ENCODE results near the gene GPR152. TPM values are rescaled to one million over a fixed set of nuclear protein-coding genes. Genes with fewer than 3 reads are reported as not detected.
A peak's percentile ranks its signal among the peaks of the same experiment; 100 is the strongest.
"Not testable (repeated sequence)": the region's sequence is repeated elsewhere in the genome, so short reads cannot be mapped to it uniquely, and the experiment has no call there.

The GPR152 gene
- total RNA-seq, 2 donors from 2014 or later, result not detected

DNA sequence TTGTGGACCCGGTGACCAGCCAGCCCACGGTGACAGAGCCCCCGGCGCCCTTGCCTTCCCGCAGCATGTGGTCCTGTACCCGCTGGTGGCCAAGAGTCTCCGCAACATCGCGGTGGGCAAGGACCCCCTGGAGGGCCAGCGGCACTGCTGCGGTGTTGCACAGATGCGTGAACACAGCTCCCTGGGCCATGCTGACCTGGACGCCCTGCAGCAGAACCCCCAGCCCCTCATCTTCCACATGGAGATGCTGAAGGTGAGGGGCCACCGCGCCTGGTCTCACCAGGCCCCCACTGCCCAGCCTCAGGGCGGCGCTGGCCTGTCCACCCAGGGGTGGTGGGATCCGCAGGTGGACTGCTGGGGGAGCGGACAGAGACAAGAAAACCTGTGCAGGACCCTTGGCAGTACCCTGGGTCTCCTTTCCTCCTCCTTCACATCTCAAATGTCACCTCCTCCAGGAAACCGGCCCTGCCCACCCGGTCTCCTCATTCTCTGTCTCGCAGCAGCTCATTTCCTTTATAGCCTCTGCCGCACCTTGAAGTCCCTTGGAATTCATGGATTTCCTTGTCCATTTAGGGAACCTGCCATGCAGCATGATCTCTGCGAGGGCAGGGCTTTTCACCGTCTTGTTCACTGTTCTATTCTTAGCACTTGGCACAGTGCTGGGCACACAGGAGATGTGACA is 36.8 kb upstream of the GPR152 start:
- Histone ChIP-seq H3K27me3 (no peaks in the 10 kb centered on the region), H3K27ac (no peak overlapping the region), H3K36me3 (replicated peaks in 1 of 2; ENCODE audit: insufficient read depth in 1 of 2, low read depth in 2 of 2) (peaks cover 0 to 7% of the 10 kb centered on the region in 2 donors), H3K4me3 (no peak overlapping the region), H3K4me1 (peaks cover 6% of the 10 kb centered on the region), H3K9me3 (no peaks in the 10 kb centered on the region)
- DNase-seq (no peak), ATAC-seq (no peak)
- intact Hi-C loops (cut with DNase I), result no loop called here
- 80 to 81% methylated on average over 7 to 25 of the region's 25 CpGs for WGBS, 2 donors
- TF ChIP-seq POLR2A (IDR thresholded peaks at IDR 0.05) (no peak), CTCF (IDR thresholded peaks at IDR 0.05) (no peak)

DNA sequence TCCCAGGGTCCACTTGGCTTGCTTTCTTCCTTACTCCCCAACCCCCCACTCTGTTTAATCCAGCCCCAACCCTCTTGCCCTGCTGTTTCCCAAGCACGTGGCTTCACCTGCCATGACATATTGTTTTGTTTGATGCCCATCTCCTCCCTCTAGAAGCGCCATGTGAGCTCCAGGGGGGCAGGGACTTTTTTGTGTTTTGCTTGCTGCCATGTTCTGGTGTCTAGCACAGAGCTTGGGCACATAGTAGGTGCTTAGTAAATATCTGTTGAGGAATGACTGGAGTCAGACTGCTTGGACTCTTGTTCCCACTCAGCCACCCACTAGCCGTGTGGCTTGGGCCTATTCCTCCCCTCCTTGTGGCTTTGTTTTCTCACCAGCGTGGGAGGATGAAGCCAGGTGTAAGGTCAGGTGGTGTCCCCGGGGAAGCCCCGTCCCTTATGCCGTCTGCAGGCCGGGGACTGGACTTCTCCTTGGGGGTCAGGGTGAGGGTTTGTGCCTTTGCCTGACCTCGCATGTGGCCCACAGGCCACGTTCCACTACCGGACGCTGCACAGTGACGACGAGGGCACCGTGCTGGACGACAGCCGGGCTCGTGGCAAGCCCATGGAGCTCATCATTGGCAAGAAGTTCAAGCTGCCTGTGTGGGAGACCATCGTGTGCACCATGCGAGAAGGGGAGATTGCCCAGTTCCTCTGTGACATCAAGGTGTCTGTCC is 34.1 kb upstream of the GPR152 start:
- Histone ChIP-seq H3K9me3 (no peaks in the 10 kb centered on the region), H3K27me3 (no peaks in the 10 kb centered on the region), H3K27ac (no peak overlapping the region), H3K4me1 (peaks cover 24% of the 10 kb centered on the region), H3K4me3 (no peak overlapping the region), H3K36me3 (replicated peaks in 1 of 2; ENCODE audit: insufficient read depth in 1 of 2, low read depth in 2 of 2) (peaks cover 0 to 7% of the 10 kb centered on the region in 2 donors)
- ATAC-seq (no peak), DNase-seq (no peak)
- TF ChIP-seq POLR2A (IDR thresholded peaks at IDR 0.05), result no peak
- no peak for TF ChIP-seq CTCF (IDR thresholded peaks at IDR 0.05)
- intact Hi-C loops (cut with DNase I), result no loop called here
- WGBS, 2 donors, result 90 to 91% methylated on average over 19 to 20 of the region's 20 CpGs

DNA sequence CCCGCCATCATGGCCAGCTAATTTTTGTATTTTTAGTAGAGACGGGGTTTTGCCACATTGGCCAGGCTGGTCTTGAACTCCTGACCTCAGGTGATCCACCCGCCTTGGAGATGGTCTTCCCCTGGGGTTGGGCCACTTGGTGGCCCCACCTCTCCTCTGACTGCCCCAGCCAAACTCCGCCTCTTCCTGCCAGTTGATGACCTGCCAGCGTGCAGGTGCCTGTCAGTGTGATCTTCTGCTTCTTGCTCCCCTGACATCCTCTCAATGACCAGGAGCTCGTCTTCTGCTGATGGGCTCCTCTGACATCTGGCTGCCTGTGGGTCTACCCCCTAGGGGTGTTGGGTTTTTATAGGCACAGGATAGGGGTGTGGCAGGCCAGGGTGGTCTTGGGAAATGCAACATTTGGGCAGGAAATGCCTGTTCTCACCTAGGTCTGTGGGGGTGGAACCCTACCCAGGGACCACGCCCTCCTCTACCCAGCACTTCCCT is 33.4 kb upstream of the GPR152 start:
- ATAC-seq; H3K27ac ChIP-seq; DNase-seq; H3K9me3 ChIP-seq; H3K4me3 ChIP-seq; H3K36me3 ChIP-seq (replicated peaks in 1 of 2; ENCODE audit: insufficient read depth in 1 of 2, low read depth in 2 of 2); intact Hi-C loops (cut with DNase I); H3K27me3 ChIP-seq: not testable (repeated sequence)
- 83 to 90% methylated on average over 7 of the region's 7 CpGs for WGBS, 2 donors
- H3K4me1 ChIP-seq, result peaks cover 24% of the 10 kb centered on the region

GRCh38 chr11:67484847-67485311 is 32.4 kb upstream of the GPR152 start:
- H3K27ac ChIP-seq, result no peak overlapping the region
- no peaks in the 10 kb centered on the region for H3K27me3 ChIP-seq
- peaks cover 0 to under 1% of the 10 kb centered on the region in 2 donors for H3K36me3 ChIP-seq (replicated peaks in 1 of 2; ENCODE audit: insufficient read depth in 1 of 2, low read depth in 2 of 2)
- WGBS, 2 donors, result 73 to 81% methylated on average over 5 to 11 of the region's 11 CpGs
- TF ChIP-seq POLR2A (IDR thresholded peaks at IDR 0.05) (no peak), CTCF (IDR thresholded peaks at IDR 0.05) (no peak)
- intact Hi-C loops (cut with DNase I), result no loop called here
- peaks cover 24% of the 10 kb centered on the region for H3K4me1 ChIP-seq
- no peak for ATAC-seq
- no peak for DNase-seq
- no peak overlapping the region for H3K4me3 ChIP-seq
- H3K9me3 ChIP-seq, result no peaks in the 10 kb centered on the region

DNA sequence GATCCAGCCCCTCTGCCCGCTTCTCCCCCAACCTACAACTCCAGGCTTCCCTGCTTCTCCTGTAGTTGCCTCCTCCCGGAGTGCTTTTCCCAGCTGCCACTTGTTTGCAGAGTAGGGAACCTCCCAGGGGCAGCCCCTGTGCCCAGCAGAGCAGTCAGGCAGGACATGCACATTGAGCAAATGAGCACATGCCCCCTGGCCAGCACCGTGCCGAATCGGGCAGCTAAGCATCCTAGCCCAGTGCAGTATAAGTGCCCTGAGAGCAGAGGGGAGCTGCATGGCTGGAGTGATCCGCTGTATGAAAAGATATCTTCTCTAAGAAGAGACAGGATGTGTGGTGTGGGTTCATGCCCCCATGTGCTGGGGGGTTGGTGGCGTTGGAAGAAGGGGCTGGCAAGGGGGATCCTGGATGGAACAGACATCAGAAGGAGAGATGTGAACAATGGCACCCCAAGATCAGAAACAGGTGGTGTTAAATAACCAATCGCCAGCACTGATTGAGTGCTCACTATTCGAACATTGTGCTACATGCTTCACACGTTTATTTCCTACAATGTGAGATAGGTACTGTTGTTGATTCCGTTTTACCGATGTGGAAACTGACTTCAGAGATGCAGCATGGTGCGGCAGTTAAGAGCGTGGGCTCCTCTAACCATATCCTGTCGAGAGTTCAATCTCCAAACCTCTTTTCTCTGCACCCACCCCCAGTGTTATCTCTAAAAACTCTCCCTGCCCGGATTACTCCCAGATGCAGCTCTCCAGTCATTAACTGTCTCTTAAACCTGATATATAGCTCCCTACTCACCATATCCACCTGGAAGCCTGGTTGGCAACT is 31.5 kb upstream of the GPR152 start:
- TF ChIP-seq POLR2A (IDR thresholded peaks at IDR 0.05) (no peak), CTCF (IDR thresholded peaks at IDR 0.05) (no peak)
- DNase-seq (no peak), ATAC-seq (no peak)
- peak overlapping the region in 1 of 4 donors; percentile 94 for H3K27ac ChIP-seq
- WGBS, 2 donors, result 84 to 89% methylated on average over 16 of the region's 16 CpGs
- intact Hi-C loops (cut with DNase I), result no loop called here
- no peaks in the 10 kb centered on the region for H3K36me3 ChIP-seq (replicated peaks in 1 of 2; ENCODE audit: insufficient read depth in 1 of 2, low read depth in 2 of 2)
- H3K27me3 ChIP-seq, result no peaks in the 10 kb centered on the region
- no peaks in the 10 kb centered on the region for H3K9me3 ChIP-seq
- peaks cover 24% of the 10 kb centered on the region for H3K4me1 ChIP-seq
- H3K4me3 ChIP-seq, result no peak overlapping the region
